Dendritic cell treated with granulocyte-macrophage colony-stimulating factor and Interleukin-4, amounts not matched to agents 40 ng/mL and 50 ng/mL, for 4 days (primary cell): ENCODE results near the gene C1orf198.

Experiments used
- H3K27ac Mint-ChIP-seq: one replicate; pipeline ENCODE4 v1.8.0; 2022; ENCODE audit warnings: mild to moderate bottlenecking, mixed read lengths
- H3K27me3 Mint-ChIP-seq: one replicate; pipeline ENCODE4 v1.8.0; 2022; ENCODE audit warnings: mild to moderate bottlenecking, mixed read lengths
- H3K36me3 Mint-ChIP-seq: one replicate; pipeline ENCODE4 v1.8.0; 2022; ENCODE audit warnings: low read depth, mixed read lengths
- H3K4me1 Mint-ChIP-seq: one replicate; pipeline ENCODE4 v1.8.0; 2022; ENCODE audit warnings: low read depth, mixed read lengths
- H3K4me3 Mint-ChIP-seq: one replicate; pipeline ENCODE4 v1.8.0; 2022; ENCODE audit warnings: mild to moderate bottlenecking, moderate library complexity, mixed read lengths
- H3K9me3 Mint-ChIP-seq: one replicate; pipeline ENCODE4 v1.8.0; 2022; ENCODE audit warnings: mixed read lengths
- intact Hi-C: fragments of 100-400 bp; cut with micrococcal nuclease; formaldehyde crosslinking; loops from one replicate; pipeline ENCODE4 v1.15.0; 2022

The C1orf198 gene

DNA sequence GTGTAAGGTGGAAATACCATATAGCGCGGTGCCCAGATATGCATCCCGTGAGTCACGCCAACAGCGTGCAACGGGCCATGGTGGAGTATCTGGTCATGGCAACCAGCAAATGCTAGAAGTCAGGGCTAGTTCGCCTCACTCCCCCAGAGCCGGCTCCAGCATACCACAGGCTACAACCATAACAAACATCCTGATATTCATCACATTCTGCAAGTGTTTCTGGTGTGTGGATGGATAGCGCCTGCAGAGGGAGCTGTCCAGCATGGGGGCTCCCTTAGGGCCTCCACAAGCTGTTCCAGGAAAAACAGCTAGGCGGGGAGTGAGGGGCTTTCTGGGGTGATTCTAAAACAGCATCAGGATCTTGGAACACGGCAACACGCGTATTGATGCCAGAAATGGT lies 6.8 kb downstream of the C1orf198 start:
- H3K4me1 Mint-ChIP-seq: peaks cover 14% of the 10 kb centered on the region
- no peaks in the 10 kb centered on the region for H3K36me3 Mint-ChIP-seq
- peaks cover 8% of the 10 kb centered on the region for H3K27me3 Mint-ChIP-seq
- H3K27ac Mint-ChIP-seq: no peak overlapping the region
- H3K9me3 Mint-ChIP-seq: no peaks in the 10 kb centered on the region
- intact Hi-C loops: no loop called here
- H3K4me3 Mint-ChIP-seq: no peak overlapping the region

DNA sequence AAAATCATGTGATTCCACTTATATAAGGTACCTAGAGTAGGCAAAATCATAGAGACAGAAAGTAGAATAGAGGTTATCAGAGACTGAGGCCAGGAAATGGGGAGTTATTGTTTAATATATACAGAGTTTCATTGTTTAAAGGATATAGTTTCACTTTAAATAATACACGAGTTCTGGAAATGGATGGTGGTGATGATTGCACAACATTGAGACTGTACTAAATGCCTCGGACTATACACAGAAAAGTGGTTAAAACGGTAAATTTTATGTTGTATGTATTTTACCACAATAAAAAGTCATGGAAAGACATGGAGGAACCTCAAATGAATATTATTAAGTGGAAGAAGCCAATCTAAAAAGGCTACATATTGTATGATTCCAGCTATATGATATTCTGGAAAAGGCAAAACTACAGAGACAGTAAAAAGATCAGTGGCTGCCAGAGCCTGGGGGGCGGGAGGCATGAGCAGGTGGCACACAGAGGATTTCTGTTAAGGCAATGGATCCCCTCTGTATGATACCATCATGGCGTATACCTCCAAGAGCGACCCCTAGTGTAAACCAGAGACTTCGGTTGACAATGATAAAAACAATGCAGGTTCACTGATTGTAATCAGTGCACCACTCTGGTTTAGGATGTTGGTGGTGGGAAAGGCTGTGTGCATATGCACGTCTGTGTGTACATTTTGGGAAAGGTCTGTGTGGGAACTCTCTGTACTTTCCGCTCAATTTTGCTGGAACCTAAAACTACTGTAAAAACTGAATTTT lies 7.5 kb downstream of the C1orf198 start:
- Mint-ChIP-seq H3K9me3 (no peaks in the 10 kb centered on the region), H3K36me3 (no peaks in the 10 kb centered on the region), H3K4me3 (no peak overlapping the region), H3K27me3 (peaks cover 6% of the 10 kb centered on the region), H3K27ac (no peak overlapping the region), H3K4me1 (peaks cover 14% of the 10 kb centered on the region)
- intact Hi-C loops: no loop called here

DNA sequence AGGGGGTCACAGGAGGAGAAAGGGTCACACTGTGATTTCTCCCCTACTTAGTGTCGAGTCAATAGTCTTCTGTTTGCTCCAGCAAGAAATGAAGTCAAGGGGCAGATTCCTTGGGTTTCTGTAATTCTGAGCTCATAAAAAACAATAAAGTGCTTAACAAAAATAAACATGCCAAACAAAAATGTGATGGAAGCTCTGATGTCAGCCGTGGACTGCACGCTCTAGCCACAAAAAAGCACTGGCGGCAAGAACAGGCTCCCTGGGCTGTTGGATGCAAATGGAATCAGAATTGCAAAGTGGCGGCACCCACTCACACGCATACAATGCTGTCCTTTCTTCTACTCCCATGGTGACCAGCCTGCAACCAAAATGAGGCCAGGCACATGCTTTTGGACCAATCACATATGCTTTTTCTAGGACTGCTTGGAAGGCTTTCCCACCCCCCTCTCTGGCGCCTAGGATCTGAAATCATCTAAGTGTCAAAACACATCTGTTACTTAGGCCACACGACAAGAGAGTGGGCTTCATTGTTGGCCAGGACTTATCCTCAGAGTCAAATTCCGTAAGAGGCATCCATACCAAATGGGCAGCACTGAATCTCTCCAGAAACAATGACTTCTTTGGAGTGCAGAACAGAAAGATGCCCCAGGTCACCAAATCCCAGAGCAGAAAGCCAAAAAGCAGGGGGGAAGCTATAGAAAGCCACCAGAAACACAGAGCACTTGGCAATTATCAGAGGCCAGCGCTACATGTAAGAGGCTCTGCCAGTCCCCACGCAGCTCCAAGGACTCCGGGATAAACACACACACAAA lies 9.2 kb downstream of the C1orf198 start:
- Mint-ChIP-seq H3K36me3 (no peaks in the 10 kb centered on the region), H3K27me3 (no peaks in the 10 kb centered on the region), H3K4me1 (peaks cover 14% of the 10 kb centered on the region), H3K4me3 (no peak overlapping the region), H3K9me3 (no peaks in the 10 kb centered on the region), H3K27ac (no peak overlapping the region)
- intact Hi-C loops: no loop called here

DNA sequence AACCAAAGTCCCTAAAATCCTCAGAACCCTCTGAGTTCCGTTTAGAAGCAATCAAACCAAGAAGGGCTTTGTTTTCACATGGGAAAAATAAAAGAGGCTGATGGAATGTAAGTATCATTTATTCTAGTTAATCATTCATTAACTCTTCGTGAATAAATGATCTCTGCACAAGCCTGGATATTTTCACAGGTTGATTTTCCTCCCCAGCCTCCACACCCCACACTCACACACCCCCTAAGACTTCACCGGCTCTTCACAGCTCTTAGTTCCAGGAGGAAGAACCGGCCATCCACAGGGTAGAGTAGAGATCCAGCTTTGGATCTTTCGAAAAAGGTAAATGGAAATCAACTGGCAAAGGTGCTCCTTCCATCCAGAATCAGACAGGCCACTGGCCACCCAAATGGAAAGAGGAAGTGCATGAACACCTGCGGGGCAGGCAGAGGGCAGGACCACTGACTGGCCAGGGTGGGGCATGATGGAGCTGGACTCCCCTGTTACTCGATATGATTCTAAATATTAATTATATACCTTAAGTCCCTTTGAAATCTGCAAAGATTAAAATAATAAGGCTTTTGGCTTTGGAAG lies 10.0 kb downstream of the C1orf198 start:
- Mint-ChIP-seq H3K36me3 (no peaks in the 10 kb centered on the region), H3K27ac (no peak overlapping the region), H3K27me3 (no peaks in the 10 kb centered on the region), H3K4me1 (peaks cover 10% of the 10 kb centered on the region), H3K9me3 (no peaks in the 10 kb centered on the region), H3K4me3 (no peak overlapping the region)
- intact Hi-C loops: no loop called here

DNA sequence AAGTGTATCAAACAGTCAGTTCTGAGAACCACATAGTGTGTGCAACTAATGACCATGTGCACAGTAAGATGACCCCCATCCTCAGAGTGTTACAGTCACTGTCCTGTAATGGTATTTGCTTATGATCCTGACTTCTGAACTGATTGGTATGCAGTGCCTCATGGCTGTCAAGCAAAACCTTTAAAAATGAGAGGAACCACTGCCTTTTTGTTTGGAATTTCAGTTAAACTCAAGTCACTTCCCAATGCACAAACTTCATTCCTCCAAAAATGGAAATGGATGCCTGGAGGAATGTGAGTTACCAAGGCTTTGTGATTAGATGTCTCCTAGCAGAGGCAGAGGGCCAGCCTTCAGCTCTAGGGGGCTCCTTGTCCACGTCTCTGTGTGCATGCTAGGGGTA lies 10.5 kb downstream of the C1orf198 start:
- Mint-ChIP-seq H3K27me3 (no peaks in the 10 kb centered on the region), H3K4me1 (peaks cover 7% of the 10 kb centered on the region), H3K9me3 (peaks cover 4% of the 10 kb centered on the region), H3K4me3 (no peak overlapping the region), H3K27ac (no peak overlapping the region), H3K36me3 (no peaks in the 10 kb centered on the region)
- intact Hi-C loops: no loop called here

DNA sequence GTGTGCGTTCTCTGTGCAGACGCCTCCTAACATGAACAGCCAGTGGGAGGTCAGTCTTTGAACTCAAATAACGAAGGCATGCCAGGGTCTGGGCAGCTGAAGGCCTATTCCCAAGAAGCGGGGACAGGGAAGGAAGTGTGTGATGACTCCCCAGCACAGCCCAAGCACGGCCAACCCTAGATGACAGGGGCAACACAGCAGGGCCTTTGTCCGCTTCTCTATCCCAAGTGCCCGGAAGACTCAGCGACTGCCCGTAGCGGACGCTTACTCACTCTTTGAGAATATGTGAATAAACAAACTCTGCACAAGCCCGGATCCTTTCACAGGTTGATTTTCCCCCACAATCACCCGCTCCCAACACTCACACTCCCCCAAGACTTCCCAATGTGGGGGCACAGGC lies 11.2 kb downstream of the C1orf198 start:
- Mint-ChIP-seq H3K4me1 (peaks cover 7% of the 10 kb centered on the region), H3K27ac (no peak overlapping the region), H3K27me3 (no peaks in the 10 kb centered on the region), H3K4me3 (no peak overlapping the region), H3K9me3 (peaks cover 7% of the 10 kb centered on the region), H3K36me3 (no peaks in the 10 kb centered on the region)
- intact Hi-C loops: no loop called here

DNA sequence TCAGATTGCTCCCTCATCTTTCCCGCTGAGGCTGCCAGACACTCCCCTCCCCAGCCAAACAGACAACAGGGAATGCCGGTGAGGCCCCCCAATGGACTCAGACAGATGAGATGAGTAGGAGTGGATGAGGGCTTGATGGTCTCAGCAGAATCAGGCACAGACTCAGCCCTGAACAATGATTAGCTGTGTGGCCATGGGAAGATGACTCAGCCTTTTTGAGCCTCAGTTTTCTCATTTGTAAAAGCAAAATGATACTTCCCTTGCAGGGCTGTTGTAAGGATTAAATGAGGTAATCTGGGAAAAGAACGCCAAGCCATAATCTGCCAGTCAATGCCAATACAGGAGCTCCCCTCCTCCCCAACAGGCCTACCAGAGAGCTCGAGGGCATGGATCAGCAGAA lies 12.4 kb downstream of the C1orf198 start:
- H3K9me3 Mint-ChIP-seq: peaks cover 7% of the 10 kb centered on the region
- H3K27ac Mint-ChIP-seq: no peak overlapping the region
- no peak overlapping the region for H3K4me3 Mint-ChIP-seq
- H3K27me3 Mint-ChIP-seq: no peaks in the 10 kb centered on the region
- no peaks in the 10 kb centered on the region for H3K36me3 Mint-ChIP-seq
- peaks cover 7% of the 10 kb centered on the region for H3K4me1 Mint-ChIP-seq
- intact Hi-C loops: no loop called here

DNA sequence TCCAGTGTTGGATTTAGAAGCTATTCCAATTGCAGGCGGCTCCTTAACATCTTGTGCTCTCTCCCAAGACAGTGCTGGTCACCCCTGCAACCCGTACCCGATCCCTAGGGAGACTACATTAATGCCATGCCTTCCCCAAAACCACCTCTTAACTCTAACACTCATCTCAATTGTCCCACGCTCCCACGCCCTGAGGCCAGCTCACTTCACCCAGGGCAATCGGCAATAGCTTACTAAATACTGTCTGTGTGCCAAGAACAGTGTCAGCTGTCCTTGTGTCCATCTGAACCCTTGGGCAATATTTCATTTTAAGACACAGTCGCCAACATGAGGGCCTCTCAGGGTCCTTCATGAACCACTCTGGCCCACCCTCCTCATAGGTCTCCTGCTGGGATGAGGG lies 13.9 kb downstream of the C1orf198 start:
- Mint-ChIP-seq H3K36me3 (no peaks in the 10 kb centered on the region), H3K27ac (no peak overlapping the region), H3K9me3 (peaks cover 7% of the 10 kb centered on the region), H3K4me1 (no peaks in the 10 kb centered on the region), H3K27me3 (no peaks in the 10 kb centered on the region), H3K4me3 (no peak overlapping the region)
- intact Hi-C loops: no loop called here

DNA sequence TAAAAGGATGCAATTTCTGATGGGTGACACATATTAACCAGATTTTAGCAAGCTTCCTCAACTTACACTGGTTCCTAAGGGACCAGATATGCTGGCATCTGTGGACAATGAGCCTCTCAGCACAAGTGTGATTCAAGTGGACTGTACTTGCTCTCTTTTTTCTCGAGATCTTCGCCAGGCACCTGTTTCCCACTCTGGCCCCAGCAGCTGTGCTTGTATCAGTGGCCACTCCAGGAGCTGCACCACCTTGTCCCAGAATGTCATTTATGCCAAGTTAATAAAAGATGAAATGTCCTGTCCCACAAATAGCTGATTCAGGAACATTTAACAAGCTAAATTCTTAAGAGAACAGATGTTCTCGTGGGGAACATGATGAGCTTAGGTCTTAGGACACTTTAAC lies 14.6 kb downstream of the C1orf198 start:
- intact Hi-C loops: no loop called here
- Mint-ChIP-seq H3K9me3 (peaks cover 7% of the 10 kb centered on the region), H3K36me3 (no peaks in the 10 kb centered on the region), H3K4me3 (no peak overlapping the region), H3K27me3 (no peaks in the 10 kb centered on the region), H3K4me1 (no peaks in the 10 kb centered on the region), H3K27ac (no peak overlapping the region)

DNA sequence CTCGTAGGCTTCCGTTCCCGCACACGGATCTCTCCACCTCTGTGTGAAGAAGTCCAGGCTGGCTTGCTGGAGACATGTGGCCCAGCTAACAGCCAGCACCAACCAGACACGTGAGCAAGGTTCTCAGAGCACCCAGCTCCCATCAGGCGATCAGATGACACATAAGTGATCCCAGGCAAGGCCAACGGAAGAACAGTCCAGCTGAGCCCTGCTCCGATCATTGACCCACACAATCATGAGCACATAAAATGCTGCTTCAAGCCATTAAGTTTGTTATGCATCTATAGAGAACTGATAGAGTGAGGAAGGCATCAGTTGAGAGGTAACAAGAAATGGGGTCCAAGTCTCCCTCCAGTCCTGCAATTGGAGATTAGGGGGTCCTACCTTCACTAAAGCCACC lies 15.4 kb downstream of the C1orf198 start:
- H3K9me3 Mint-ChIP-seq: peaks cover 7% of the 10 kb centered on the region
- intact Hi-C loops: no loop called here
- no peaks in the 10 kb centered on the region for H3K4me1 Mint-ChIP-seq
- no peaks in the 10 kb centered on the region for H3K36me3 Mint-ChIP-seq
- no peaks in the 10 kb centered on the region for H3K27me3 Mint-ChIP-seq
- H3K27ac Mint-ChIP-seq: no peak overlapping the region
- H3K4me3 Mint-ChIP-seq: no peak overlapping the region

DNA sequence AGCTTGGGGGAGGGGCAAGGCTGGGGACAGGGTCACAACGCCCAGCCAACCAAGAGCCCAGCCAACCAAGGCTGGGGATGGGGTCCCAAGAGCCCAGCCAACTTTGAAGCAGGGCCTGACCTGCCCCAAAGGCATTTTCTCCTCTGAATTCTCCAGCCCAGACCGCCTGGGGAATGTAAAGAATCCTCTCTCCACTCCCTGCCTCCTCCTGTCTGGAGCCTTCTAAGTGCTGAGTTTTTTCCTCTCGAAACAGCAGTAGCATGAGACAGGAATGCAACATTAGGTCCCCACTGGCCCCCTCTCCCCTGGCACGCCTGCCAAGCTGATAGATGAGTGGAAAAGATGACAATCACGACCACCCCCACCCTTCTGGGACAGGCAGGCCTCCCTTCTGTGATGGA lies 17.0 kb downstream of the C1orf198 start:
- Mint-ChIP-seq H3K4me3 (no peak overlapping the region), H3K27ac (no peak overlapping the region), H3K36me3 (no peaks in the 10 kb centered on the region), H3K9me3 (peaks cover 7% of the 10 kb centered on the region), H3K27me3 (no peaks in the 10 kb centered on the region), H3K4me1 (no peaks in the 10 kb centered on the region)
- intact Hi-C loops: no loop called here

DNA sequence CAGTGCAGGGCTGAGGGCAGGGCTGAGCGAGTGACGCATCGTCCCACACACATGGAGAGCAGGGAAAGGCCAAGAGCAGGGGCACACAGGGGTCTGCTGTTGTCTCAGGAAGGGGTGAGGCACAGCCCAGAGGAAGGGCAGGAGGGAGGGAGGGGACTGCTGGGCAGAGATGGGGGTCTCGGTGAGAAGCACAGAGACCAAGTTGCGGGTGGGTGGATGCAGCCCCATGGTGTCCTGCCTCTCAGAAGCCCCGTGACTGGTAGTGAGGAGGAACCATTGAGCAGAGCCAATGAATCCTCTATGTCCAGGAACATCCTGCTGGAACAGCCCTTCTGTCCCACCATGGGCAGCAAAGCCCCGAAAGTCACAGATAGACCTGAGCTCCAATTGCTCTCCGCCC lies 17.8 kb downstream of the C1orf198 start:
- Mint-ChIP-seq H3K9me3 (peaks cover 7% of the 10 kb centered on the region), H3K4me3 (no peak overlapping the region), H3K27ac (no peak overlapping the region), H3K27me3 (no peaks in the 10 kb centered on the region), H3K36me3 (no peaks in the 10 kb centered on the region), H3K4me1 (no peaks in the 10 kb centered on the region)
- intact Hi-C loops: no loop called here

DNA sequence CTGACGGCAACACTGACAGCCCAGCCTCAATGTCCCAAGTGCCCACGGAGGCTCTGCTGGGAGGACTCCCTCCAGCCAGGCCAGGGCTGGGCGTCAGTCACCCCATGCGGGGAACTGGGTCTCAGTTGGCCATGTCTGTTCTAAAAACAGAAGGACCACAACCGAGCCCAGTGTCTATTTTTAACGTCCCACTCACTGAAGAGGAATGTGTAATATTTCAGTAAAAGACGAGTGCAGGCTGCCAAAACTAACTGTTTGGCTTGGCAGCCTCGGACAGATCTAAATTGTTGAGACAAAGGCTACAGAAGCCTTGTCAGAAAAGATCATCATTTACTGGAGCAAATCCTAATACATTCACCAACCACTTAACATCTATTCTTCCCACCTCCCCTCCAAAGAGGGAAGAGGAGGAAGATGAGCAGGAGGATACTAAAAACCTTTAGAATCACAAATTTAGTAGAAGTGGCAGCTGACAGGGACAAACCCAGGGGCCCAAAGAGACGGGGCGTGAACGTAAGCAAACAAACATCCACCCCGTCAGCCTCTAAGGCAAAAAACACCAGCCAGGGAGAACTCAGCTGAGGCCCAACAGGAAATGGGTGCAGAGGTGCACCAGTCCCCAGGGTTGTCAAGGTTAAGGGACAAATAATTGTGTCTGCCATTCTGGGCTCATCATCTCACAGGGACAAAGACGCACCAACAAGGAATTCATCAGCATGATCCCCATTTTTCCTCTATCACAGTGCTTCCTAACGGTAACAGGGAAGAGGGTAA lies 18.7 kb downstream of the C1orf198 start:
- Mint-ChIP-seq H3K9me3 (peaks cover 7% of the 10 kb centered on the region), H3K36me3 (no peaks in the 10 kb centered on the region), H3K27ac (no peak overlapping the region), H3K4me3 (no peak overlapping the region), H3K27me3 (no peaks in the 10 kb centered on the region), H3K4me1 (no peaks in the 10 kb centered on the region)
- intact Hi-C loops: no loop called here

DNA sequence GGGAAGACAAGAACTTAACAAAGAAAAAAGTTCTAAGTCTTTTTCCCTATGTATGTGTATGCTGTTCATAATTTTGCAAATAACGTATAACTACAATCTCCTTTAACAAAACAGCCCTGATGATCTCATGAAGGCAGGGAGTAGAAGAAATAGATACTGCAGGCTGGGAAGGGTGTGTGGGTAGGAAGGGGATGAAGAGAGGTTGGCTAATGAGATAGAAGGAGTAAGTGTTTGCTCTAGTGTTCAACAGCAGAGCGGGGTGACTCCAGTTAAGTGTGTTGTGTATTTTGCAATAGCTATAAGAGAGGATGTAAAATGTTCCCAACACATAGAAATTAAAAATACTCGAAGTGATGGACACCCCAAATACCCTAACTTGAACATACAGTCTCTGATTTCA lies 20.1 kb downstream of the C1orf198 start:
- H3K27ac Mint-ChIP-seq: no peak overlapping the region
- no peaks in the 10 kb centered on the region for H3K4me1 Mint-ChIP-seq
- no peaks in the 10 kb centered on the region for H3K36me3 Mint-ChIP-seq
- no peak overlapping the region for H3K4me3 Mint-ChIP-seq
- intact Hi-C loops: no loop called here
- H3K9me3 Mint-ChIP-seq: peaks cover 7% of the 10 kb centered on the region
- H3K27me3 Mint-ChIP-seq: no peaks in the 10 kb centered on the region
